Esophagus squamous epithelium (tissue), 5 donors: ENCODE data around the gene FAM13B. TPM values are rescaled to one million over a fixed set of nuclear protein-coding genes. Genes with fewer than 3 reads are reported as not detected.
A peak's percentile ranks its signal among the peaks of the same experiment; 100 is the strongest.

Experiments
- DNase-seq: peaks from one replicate; lab custom pipeline; 2025; lab: John Stamatoyannopoulos, UW
- H3K27ac ChIP-seq, 4 donors: fragments of 200-600 bp; sonication (generic); one replicate each; pipeline ENCODE4 v1.5.1; 2016 to 2019; ENCODE audit warnings: mild to moderate bottlenecking in 1 of 4
- H3K27me3 ChIP-seq, 4 donors: fragments of 200-600 bp; sonication (generic); 1 replicate in 3 of 4; 2 replicates in 1 of 4; pipeline versions ENCODE4 v1.5.1 to v1.6.0; 2017 to 2021; ENCODE audit warnings: antibody characterized with exemption in 1 of 4
- H3K36me3 ChIP-seq, 3 donors: fragments of 200-600 bp; sonication (generic); one replicate each; pipeline ENCODE4 v1.5.1; 2016 to 2019
- H3K4me1 ChIP-seq, 3 donors: fragments of 200-600 bp; sonication (generic); one replicate each; pipeline ENCODE4 v1.5.1; 2017 to 2019
- H3K4me3 ChIP-seq, 4 donors: fragments of 200-600 bp; sonication (generic); 1 replicate in 3 of 4; 2 replicates in 1 of 4; pipeline ENCODE4 v1.5.1; 2016 to 2019; ENCODE audit warnings: mild to moderate bottlenecking in 2 of 4, moderate library complexity in 1 of 4
- H3K9me3 ChIP-seq, 3 donors: fragments of 200-600 bp; sonication (generic); one replicate each; pipeline ENCODE4 v1.5.1; 2016 to 2019
- CTCF ChIP-seq, 6 experiments: fragments of 450-650 bp in 4 of 6; fragments of 200-600 bp in 2 of 6; sonication (generic) in 2 of 6; IDR thresholded peaks; one replicate each; pipeline ENCODE4 v1.5.1; 2016 to 2019; ENCODE audit warnings: antibody characterized with exemption in 6 of 6, mild to moderate bottlenecking in 4 of 6, moderate library complexity in 4 of 6
- POLR2A ChIP-seq, 4 donors: fragments of 450-650 bp; IDR thresholded peaks; one replicate each; pipeline ENCODE4 v1.6.1; 2017; ENCODE audit warnings: antibody characterized with exemption in 4 of 4, mild to moderate bottlenecking in 4 of 4, moderate library complexity in 3 of 4
- WGBS, 2 donors: methylation state at CpG; one replicate each; pipeline ENCODE4 v1.1.5; 2018; 5-methylcytosine and 5-hydroxymethylcytosine counted together
- intact Hi-C: fragments of 100-400 bp; cut with DNase I; formaldehyde crosslinking; loops from one replicate; pipeline ENCODE4 v1.15.0; 2022
- total RNA-seq, 4 donors: library from RNA; depleted of rRNA; stranded (reverse); fragments of >200 nt; gene quantifications; one replicate each; pipeline ENCODE4 v1.1.0, GENCODE V29; 2016
- donor health status: DM: yes; HTN: yes; CAD: no.

FAM13B gene
- total RNA-seq, 4 donors from 2014 or later, result 12.2 to 46.0 (median 13.9) TPM

DNA sequence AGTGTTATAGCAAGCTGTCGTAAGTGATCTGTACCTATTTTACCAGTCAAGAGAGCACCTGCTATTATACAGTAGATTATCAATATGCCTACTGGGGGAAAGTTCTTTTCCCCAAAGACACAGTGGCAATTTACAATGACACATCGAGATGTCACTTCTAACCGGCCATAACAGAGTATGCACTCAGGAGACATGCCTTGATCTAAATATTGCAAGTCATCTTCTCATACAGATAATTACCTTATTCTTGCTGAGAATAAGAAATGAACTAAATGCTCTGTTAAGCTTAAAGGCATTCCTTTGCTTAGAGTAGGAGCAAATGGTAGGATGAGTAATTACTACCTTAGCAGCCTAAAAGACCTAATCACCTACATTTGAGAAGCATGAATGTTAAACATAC, 72.1 kb downstream of the FAM13B start:
- WGBS, 2 donors, result 84 to 94% methylated on average over 3 of the region's 3 CpGs
- no peaks in the 10 kb centered on the region for H3K4me1 ChIP-seq
- peaks cover 0 to 89% (median 0%) of the 10 kb centered on the region in 3 donors for H3K36me3 ChIP-seq
- TF ChIP-seq POLR2A (IDR thresholded peaks at IDR 0.05) (no peak), CTCF (IDR thresholded peaks at IDR 0.05) (no peak)
- H3K27ac ChIP-seq, result no peak overlapping the region
- intact Hi-C loops, result no loop called here
- H3K4me3 ChIP-seq, result no peak overlapping the region
- no peak for DNase-seq
- H3K27me3 ChIP-seq, result no peaks in the 10 kb centered on the region
- no peaks in the 10 kb centered on the region for H3K9me3 ChIP-seq

- H3K4me3 ChIP-seq, result no peak overlapping the region
- no peak overlapping the region for H3K27ac ChIP-seq
- TF ChIP-seq POLR2A (IDR thresholded peaks at IDR 0.05), result no peak
- no peak for TF ChIP-seq CTCF (IDR thresholded peaks at IDR 0.05)
- H3K4me1 ChIP-seq, result no peaks in the 10 kb centered on the region
- H3K36me3 ChIP-seq, result peaks cover 0 to 87% (median 0%) of the 10 kb centered on the region in 3 donors
- no peaks in the 10 kb centered on the region for H3K27me3 ChIP-seq
- WGBS, 2 donors, result 72 to 81% methylated on average over 2 of the region's 2 CpGs
- intact Hi-C loops, result no loop called here
- DNase-seq, result no peak
- no peaks in the 10 kb centered on the region for H3K9me3 ChIP-seq
These were observed 72.7 kb downstream of the FAM13B start for GRCh38 chr5:137960141-137960540.

- DNase-seq, result no peak
- intact Hi-C loops, result no loop called here
- Histone ChIP-seq H3K27me3 (no peaks in the 10 kb centered on the region), H3K9me3 (no peaks in the 10 kb centered on the region), H3K4me1 (peaks cover 0 to 4% (median 2%) of the 10 kb centered on the region in 3 donors), H3K36me3 (peaks cover 0 to 81% (median 0%) of the 10 kb centered on the region in 3 donors), H3K27ac (no peak overlapping the region), H3K4me3 (no peak overlapping the region)
- WGBS, 2 donors, result 92 to 93% methylated on average over 4 of the region's 4 CpGs
- TF ChIP-seq CTCF (IDR thresholded peaks at IDR 0.05) (no peak), POLR2A (IDR thresholded peaks at IDR 0.05) (no peak)
These were observed 73.4 kb downstream of the FAM13B start for GRCh38 chr5:137959488-137959887.

DNA sequence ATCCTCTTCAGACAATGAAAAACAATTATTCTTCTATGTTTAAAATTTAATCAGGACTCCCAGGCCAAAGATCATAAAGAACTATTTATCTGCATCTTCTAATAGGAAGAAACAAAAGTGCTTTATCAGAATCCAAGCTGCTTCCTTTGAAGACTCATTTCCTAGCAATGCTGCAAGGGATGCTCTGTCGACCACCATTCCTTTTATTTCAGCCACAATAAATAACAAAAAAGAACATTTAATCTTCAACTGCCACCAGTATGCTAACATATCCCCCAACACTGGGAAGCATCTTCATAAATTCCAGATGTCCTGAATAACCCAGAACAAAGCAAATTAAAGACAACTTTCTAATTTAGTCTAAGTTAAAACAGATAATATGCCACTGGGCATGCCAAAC, 74.9 kb downstream of the FAM13B start:
- no peak for DNase-seq
- H3K27ac ChIP-seq, result no peak overlapping the region
- 37 to 72% methylated on average over 1 of the region's 1 CpG for WGBS, 2 donors
- TF ChIP-seq CTCF (IDR thresholded peaks at IDR 0.05) (no peak), POLR2A (IDR thresholded peaks at IDR 0.05) (no peak)
- no peak overlapping the region for H3K4me3 ChIP-seq
- intact Hi-C loops, result no loop called here
- H3K36me3 ChIP-seq, result peaks cover 0 to 75% (median 0%) of the 10 kb centered on the region in 3 donors
- H3K4me1 ChIP-seq, result peaks cover 0 to 13% (median 6%) of the 10 kb centered on the region in 3 donors
- no peaks in the 10 kb centered on the region for H3K27me3 ChIP-seq
- H3K9me3 ChIP-seq, result no peaks in the 10 kb centered on the region

GRCh38 chr5:137954131-137954879, 78.6 kb downstream of the FAM13B start:
- Histone ChIP-seq H3K36me3 (peaks cover 0 to 83% (median 5%) of the 10 kb centered on the region in 3 donors), H3K27me3 (no peaks in the 10 kb centered on the region), H3K4me3 (no peak overlapping the region), H3K27ac (peak overlapping the region in 2 of 4 donors; percentile 25 to 55), H3K4me1 (peaks cover 0 to 13% (median 6%) of the 10 kb centered on the region in 3 donors), H3K9me3 (no peaks in the 10 kb centered on the region)
- TF ChIP-seq POLR2A (IDR thresholded peaks at IDR 0.05) (no peak), CTCF (IDR thresholded peaks at IDR 0.05) (no peak)
- no peak for DNase-seq
- intact Hi-C loops, result no loop called here
- 55 to 65% methylated on average over 9 of the region's 9 CpGs for WGBS, 2 donors
